Loucy (cell line): ENCODE results near the gene CUBN.
"Not testable (repeated sequence)": the region's sequence is repeated elsewhere in the genome, so short reads cannot be mapped to it uniquely, and the experiment has no call there.

ENCODE experiments used
- H2AFZ ChIP-seq: fragments of 200-600 bp; sonication (generic); 2 replicates; pipeline ENCODE4 v1.6.0; 2016; ENCODE audit warnings: antibody characterized with exemption, mild to moderate bottlenecking, low read length, moderate library complexity
- H3F3A ChIP-seq: fragments of 200-600 bp; 2 replicates; pipeline ENCODE4 v1.6.0; 2016; ENCODE audit warnings: antibody characterized with exemption, low read depth, mild to moderate bottlenecking
- H3K27me3 ChIP-seq: fragments of 200-600 bp; sonication (generic); 2 replicates; pipeline ENCODE4 v1.6.1; 2014; ENCODE audit warnings: low read length, mild to moderate bottlenecking; ENCODE audit not compliant: insufficient read depth, poor library complexity, severe bottlenecking
- H3K36me3 ChIP-seq: fragments of 200-600 bp; sonication (generic); 2 replicates; pipeline ENCODE4 v1.6.1; 2016; ENCODE audit warnings: low read length; ENCODE audit not compliant: insufficient read depth
- H3K4me1 ChIP-seq: fragments of 200-600 bp; sonication (generic); 2 replicates; pipeline ENCODE4 v1.5.1; 2014; ENCODE audit warnings: low read length, mild to moderate bottlenecking; ENCODE audit not compliant: insufficient read depth, poor library complexity, severe bottlenecking
- H3K4me2 ChIP-seq: fragments of 200-600 bp; sonication (generic); 2 replicates; pipeline ENCODE4 v1.6.0; 2014; ENCODE audit warnings: antibody characterized with exemption, low read length, low read depth, mild to moderate bottlenecking; ENCODE audit not compliant: poor library complexity, severe bottlenecking
- H3K4me3 ChIP-seq: fragments of 200-600 bp; sonication (generic); 2 replicates; pipeline ENCODE4 v1.5.1; 2014; ENCODE audit warnings: low read length, mild to moderate bottlenecking, mixed read lengths; ENCODE audit not compliant: poor library complexity, severe bottlenecking
- H3K79me2 ChIP-seq: fragments of 200-600 bp; sonication (generic); 2 replicates; pipeline ENCODE4 v1.6.1; 2014; ENCODE audit warnings: low read length; ENCODE audit not compliant: insufficient read depth
- H3K9ac ChIP-seq: fragments of 200-600 bp; sonication (generic); 2 replicates; pipeline ENCODE4 v1.6.0; 2014; ENCODE audit warnings: mild to moderate bottlenecking, low read depth, low read length, moderate library complexity; ENCODE audit not compliant: poor library complexity, severe bottlenecking
- H3K9me2 ChIP-seq: fragments of 200-600 bp; sonication (generic); replicated peaks from 2 replicates; pipeline ENCODE4 v1.6.1; 2016; ENCODE audit warnings: low read depth, low read length, mixed read lengths
- H3K9me3 ChIP-seq: fragments of 200-600 bp; sonication (generic); 2 replicates; pipeline ENCODE4 v1.6.1; 2014; ENCODE audit warnings: mild to moderate bottlenecking, antibody characterized with exemption, low read length, low read depth; ENCODE audit not compliant: insufficient read depth
- H4K20me1 ChIP-seq: fragments of 200-600 bp; sonication (generic); 2 replicates; pipeline ENCODE4 v1.6.0; 2014; ENCODE audit warnings: antibody characterized with exemption, low read length, mild to moderate bottlenecking; ENCODE audit not compliant: insufficient read depth, poor library complexity, severe bottlenecking
- EZH2phosphoT487 ChIP-seq: fragments of 200-600 bp; IDR thresholded peaks from 2 replicates; pipeline ENCODE4 v1.6.1; 2018; ENCODE audit warnings: antibody characterized with exemption, mild to moderate bottlenecking, moderate library complexity, borderline replicate concordance
- TF ChIP-seq, protein P1 (sequence below): fragments of 200-600 bp; sonication (generic); conservative IDR thresholded peaks from 2 replicates; pipeline ENCODE4 v1.5.1; 2014; ENCODE audit warnings: mild to moderate bottlenecking, antibody characterized with exemption, low read length

Gene CUBN

DNA sequence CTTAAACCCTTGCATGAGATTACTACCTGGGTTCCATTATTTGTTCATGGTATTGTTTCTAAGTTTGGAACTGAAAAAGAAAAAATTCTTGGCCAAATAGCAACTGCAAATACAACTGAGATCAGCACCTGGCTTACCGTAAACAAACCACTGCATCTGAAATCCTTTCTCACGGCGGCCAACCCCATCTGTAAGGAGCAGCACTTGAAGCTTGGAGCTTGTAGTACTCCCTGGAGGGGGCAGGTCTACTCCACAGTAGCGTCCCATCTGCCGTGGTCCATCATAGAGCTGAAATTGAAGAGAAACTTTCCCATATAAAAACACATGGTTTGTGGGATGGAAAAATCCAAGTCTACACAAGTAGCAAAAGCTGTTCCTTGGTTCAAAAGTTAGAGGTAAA is 109.9 kb downstream of the CUBN start:
- Histone ChIP-seq H3K36me3 (no peaks in the 10 kb centered on the region), H3K9me2 (no peaks in the 10 kb centered on the region), H3K4me3 (no peak overlapping the region), H3K4me2 (no peak overlapping the region), H3K79me2 (no peaks in the 10 kb centered on the region), H3K9me3 (no peaks in the 10 kb centered on the region), H4K20me1 (no peaks in the 10 kb centered on the region), H3K9ac (no peak overlapping the region), H3K4me1 (peaks cover 25% of the 10 kb centered on the region), H3F3A (peaks cover 11% of the 10 kb centered on the region), H3K27me3 (no peaks in the 10 kb centered on the region), H2AFZ (no peak overlapping the region)
- no peak for TF ChIP-seq EZH2phosphoT487
- TF ChIP-seq, protein P1, sequence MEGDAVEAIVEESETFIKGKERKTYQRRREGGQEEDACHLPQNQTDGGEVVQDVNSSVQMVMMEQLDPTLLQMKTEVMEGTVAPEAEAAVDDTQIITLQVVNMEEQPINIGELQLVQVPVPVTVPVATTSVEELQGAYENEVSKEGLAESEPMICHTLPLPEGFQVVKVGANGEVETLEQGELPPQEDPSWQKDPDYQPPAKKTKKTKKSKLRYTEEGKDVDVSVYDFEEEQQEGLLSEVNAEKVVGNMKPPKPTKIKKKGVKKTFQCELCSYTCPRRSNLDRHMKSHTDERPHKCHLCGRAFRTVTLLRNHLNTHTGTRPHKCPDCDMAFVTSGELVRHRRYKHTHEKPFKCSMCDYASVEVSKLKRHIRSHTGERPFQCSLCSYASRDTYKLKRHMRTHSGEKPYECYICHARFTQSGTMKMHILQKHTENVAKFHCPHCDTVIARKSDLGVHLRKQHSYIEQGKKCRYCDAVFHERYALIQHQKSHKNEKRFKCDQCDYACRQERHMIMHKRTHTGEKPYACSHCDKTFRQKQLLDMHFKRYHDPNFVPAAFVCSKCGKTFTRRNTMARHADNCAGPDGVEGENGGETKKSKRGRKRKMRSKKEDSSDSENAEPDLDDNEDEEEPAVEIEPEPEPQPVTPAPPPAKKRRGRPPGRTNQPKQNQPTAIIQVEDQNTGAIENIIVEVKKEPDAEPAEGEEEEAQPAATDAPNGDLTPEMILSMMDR, result no peak

DNA sequence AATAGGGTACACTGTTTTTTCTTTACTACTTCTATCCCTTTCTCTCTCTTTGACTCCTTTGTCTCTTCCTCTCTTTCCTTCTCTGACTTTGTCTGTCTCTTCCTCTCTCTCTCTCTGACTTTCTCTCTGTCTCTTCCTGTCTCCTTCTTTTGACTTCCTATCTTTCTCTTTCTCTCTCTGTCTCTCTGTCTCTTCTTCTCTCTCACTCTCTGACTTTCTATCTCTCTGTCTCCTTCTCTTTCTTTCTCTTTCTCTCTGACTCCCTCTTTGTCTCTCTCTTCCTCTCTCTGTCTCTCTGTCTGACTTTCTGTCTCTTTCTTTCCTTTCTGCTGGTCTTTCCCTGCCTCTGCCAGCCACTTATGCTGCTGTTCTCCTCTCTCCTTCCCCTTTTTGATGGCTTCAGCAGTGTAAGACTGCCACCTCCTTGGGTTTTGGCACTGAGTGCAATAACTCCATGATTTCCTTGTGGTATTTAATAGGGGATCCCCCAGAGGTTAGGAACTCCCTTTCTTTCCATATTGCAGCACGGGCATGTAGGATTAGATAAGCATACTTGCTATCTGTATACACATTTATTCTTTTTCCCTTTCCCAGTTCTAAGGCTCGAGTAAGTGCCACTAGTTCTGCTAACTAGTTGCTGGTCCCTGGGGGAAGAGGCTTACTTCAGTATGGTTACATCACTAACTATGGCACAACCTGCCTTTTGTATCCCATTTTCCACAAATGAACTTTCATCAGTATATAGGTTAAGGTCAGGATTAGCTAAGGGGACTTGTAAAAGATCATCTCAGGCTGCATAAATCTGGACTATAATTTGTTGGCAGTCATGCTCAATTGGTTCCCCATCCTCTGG is 116.3 kb downstream of the CUBN start:
- not testable (repeated sequence) for H3K9ac ChIP-seq, H3K4me2 ChIP-seq, H3K4me1 ChIP-seq

DNA sequence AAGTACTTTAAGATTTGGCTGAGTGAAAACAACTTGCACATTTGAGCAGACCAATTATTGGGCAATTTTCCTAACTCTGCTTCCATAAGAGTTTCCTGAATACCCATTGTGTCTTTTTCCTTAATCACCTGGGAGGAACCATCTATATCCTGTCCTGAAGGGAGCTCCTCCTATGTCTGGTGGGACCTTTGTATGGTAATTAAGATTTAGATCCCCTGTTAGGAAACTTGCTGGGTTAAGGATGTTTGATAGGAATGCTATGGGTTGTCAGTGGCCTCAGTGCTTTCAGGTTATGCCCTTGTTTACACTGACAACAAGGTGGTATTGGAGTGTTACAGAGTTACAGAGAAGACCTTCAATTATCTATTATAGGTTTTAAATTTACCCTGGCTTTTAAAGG is 116.9 kb downstream of the CUBN start:
- not testable (repeated sequence) for H3K79me2 ChIP-seq, H2AFZ ChIP-seq, H3K36me3 ChIP-seq, H3K27me3 ChIP-seq, H3K9ac ChIP-seq, H3K4me2 ChIP-seq, H3K9me3 ChIP-seq, H3K4me1 ChIP-seq, H3K9me2 ChIP-seq, H3F3A ChIP-seq, H4K20me1 ChIP-seq, H3K4me3 ChIP-seq

More for the DNA sequence above, 116.3 kb downstream of the CUBN start:
- not testable (repeated sequence) for H3K9me3 ChIP-seq, H3F3A ChIP-seq, H2AFZ ChIP-seq, H3K4me3 ChIP-seq, H3K9me2 ChIP-seq, H4K20me1 ChIP-seq, H3K27me3 ChIP-seq, H3K79me2 ChIP-seq, H3K36me3 ChIP-seq

DNA sequence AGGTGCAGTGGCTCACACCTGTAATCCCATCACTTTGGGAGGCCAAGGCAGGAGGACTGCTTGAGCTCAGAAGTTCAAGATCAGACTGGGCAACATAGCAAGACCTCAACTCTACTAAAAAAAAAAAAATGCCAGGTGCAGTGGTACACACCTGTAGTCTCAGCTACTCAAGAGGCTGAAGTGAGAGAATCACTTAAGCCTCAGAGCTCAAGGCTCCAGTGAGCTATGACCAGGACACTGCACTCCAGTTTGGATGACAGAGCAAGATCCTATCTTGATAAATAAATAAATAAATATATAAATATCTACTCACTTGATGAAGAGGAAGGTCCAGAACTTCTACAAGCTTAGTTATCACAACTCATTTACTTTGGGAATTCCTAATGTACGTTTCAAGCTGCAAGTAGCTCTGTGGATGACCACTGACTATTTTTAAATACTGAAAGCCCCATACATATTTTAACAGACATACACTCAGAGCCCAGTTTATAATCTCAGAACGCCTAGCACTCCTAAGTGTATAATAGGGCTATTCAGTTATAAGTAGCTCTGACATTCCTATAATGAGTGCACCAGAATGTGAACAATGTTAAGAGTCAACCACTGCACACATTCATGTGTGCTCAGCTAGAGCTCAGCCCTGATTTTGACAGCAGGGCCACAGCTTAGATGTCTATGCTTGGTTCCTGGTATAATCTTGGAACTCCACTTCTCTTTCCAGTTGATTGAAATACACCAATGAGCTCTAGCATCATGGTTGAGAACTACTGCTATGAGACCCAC is 119.1 kb downstream of the CUBN start:
- Histone ChIP-seq H3K4me3 (no peak overlapping the region), H3K4me1 (peaks cover 20% of the 10 kb centered on the region), H3F3A (no peaks in the 10 kb centered on the region), H2AFZ (no peak overlapping the region), H3K27me3 (no peaks in the 10 kb centered on the region), H3K9me3 (no peaks in the 10 kb centered on the region), H4K20me1 (no peaks in the 10 kb centered on the region), H3K9ac (no peak overlapping the region), H3K4me2 (no peak overlapping the region), H3K36me3 (no peaks in the 10 kb centered on the region), H3K79me2 (no peaks in the 10 kb centered on the region), H3K9me2 (no peaks in the 10 kb centered on the region)
- no peak for TF ChIP-seq EZH2phosphoT487
- TF ChIP-seq, protein P1, result no peak
